GM12878 (cell line): Measurements from ENCODE around the gene DUSP7. TPM values are rescaled to one million over a fixed set of nuclear protein-coding genes. Genes with fewer than 3 reads are reported as not detected.
A peak's percentile ranks its signal among the peaks of the same experiment; 100 is the strongest.

Experiments
- CHD1 ChIP-seq: IDR thresholded peaks from 2 replicates; pipeline ENCODE4 v1.6.1; 2012; ENCODE audit warnings: low read depth, low read length, improper control_type of control experiment
- CHD2 ChIP-seq: IDR thresholded peaks from 2 replicates; pipeline ENCODE4 v1.6.1; 2011; ENCODE audit warnings: low read depth, low read length, improper control_type of control experiment, borderline replicate concordance
- EGR1 ChIP-seq, 2 experiments: IDR thresholded peaks; 1 replicate in 1 of 2; 2 replicates in 1 of 2; pipeline ENCODE4 v1.6.1; 2011 to 2012; ENCODE audit warnings: low read depth in 2 of 2, low read length in 2 of 2, borderline replicate concordance in 1 of 2, mild to moderate bottlenecking in 1 of 2, moderate library complexity in 1 of 2
- GATAD2B ChIP-seq: fragments of 450-650 bp; conservative IDR thresholded peaks from 2 replicates; pipeline ENCODE4 v1.6.1; 2017; ENCODE audit warnings: low read depth, mild to moderate bottlenecking, moderate library complexity
- HDAC2 ChIP-seq: fragments of 200-600 bp; sonication (generic); IDR thresholded peaks from 2 replicates; pipeline ENCODE4 v1.6.1; 2017
- HDAC6 ChIP-seq: fragments of 200-600 bp; sonication (generic); IDR thresholded peaks from one replicate; pipeline ENCODE4 v1.8.0; 2017; ENCODE audit warnings: antibody characterized with exemption; ENCODE audit not compliant: unreplicated experiment
- IKZF1 ChIP-seq: fragments of 450-650 bp; conservative IDR thresholded peaks from 2 replicates; pipeline ENCODE4 v1.6.1; 2017; ENCODE audit warnings: antibody characterized with exemption, mild to moderate bottlenecking
- IKZF2 ChIP-seq, 2 experiments: fragments of 450-650 bp; IDR thresholded peaks; 2 replicates each; pipeline ENCODE4 v1.6.1; 2017; ENCODE audit warnings: mild to moderate bottlenecking in 2 of 2, moderate library complexity in 2 of 2
- JUNB ChIP-seq: IDR thresholded peaks from 2 replicates; pipeline ENCODE4 v1.6.1; 2016; ENCODE audit warnings: antibody characterized with exemption, mild to moderate bottlenecking
- MYC ChIP-seq: IDR thresholded peaks from 2 replicates; pipeline ENCODE4 v1.6.1; 2011; ENCODE audit warnings: mild to moderate bottlenecking, low read length, moderate library complexity, inconsistent platforms; ENCODE audit not compliant: insufficient read depth, insufficient replicate concordance, insufficient read length, severe bottlenecking
- PAX8 ChIP-seq: fragments of 450-650 bp; IDR thresholded peaks from 2 replicates; pipeline ENCODE4 v1.6.1; 2017; ENCODE audit warnings: mild to moderate bottlenecking, moderate library complexity
- POU2F2 ChIP-seq: IDR thresholded peaks from 3 replicates; pipeline ENCODE4 v1.6.1; 2011; ENCODE audit warnings: low read depth, mild to moderate bottlenecking, low read length, borderline replicate concordance
- RAD51 ChIP-seq: fragments of 450-650 bp; IDR thresholded peaks from 2 replicates; pipeline ENCODE4 v1.6.1; 2016; ENCODE audit warnings: moderate library complexity, mild to moderate bottlenecking, inconsistent platforms
- SMC3 ChIP-seq: IDR thresholded peaks from 2 replicates; pipeline ENCODE4 v1.6.1; 2011; ENCODE audit warnings: low read length, improper control_type of control experiment, borderline replicate concordance
- SRF ChIP-seq, 2 experiments: IDR thresholded peaks; 2 replicates each; pipeline ENCODE4 v1.6.1; 2011; ENCODE audit warnings: low read depth in 2 of 2, low read length in 2 of 2, mild to moderate bottlenecking in 1 of 2, moderate library complexity in 1 of 2
- WRNIP1 ChIP-seq: IDR thresholded peaks from 2 replicates; pipeline ENCODE4 v1.6.1; 2011; ENCODE audit warnings: low read depth, low read length, improper control_type of control experiment, borderline replicate concordance
- polyA plus RNA-seq, 11 experiments: library from polyadenylated mRNA; depleted of rRNA in 4 of 11; unstranded in 6 of 11; stranded (reverse) in 5 of 11; fragments of >200 nt; fragmentation: Nextera tagmentation in 4 of 11; fragmentation: Illumina TruSeq in 1 of 11; extraction: Ambion mirVana in 4 of 11; extraction: Trizol in 1 of 11; gene quantifications; 1 replicate in 1 of 11; 2 replicates in 10 of 11; pipeline versions ENCODE4 v1.2.1 to v1.2.3, GENCODE V29; 2011 to 2016; ENCODE audit warnings: inconsistent platforms in 2 of 11, missing spikeins in 2 of 11, low read depth in 1 of 11
- total RNA-seq, 4 experiments: library from RNA; depleted of rRNA in 3 of 4; stranded (reverse); fragments of >200 nt in 3 of 4; fragmentation: Illumina TruSeq in 1 of 4; extraction: Trizol in 1 of 4; gene quantifications; 2 replicates each; pipeline versions ENCODE4 v1.2.1 to v1.2.3, GENCODE V29; 2013 to 2021
- TF ChIP-seq, protein P1 (sequence below): IDR thresholded peaks from 2 replicates; pipeline ENCODE4 v1.6.1; 2012; ENCODE audit warnings: improper control_type of control experiment, low read depth, low read length; ENCODE audit not compliant: insufficient replicate concordance
- TF ChIP-seq, protein P2 (sequence below): fragments of 450-650 bp; IDR thresholded peaks from 2 replicates; pipeline ENCODE4 v1.6.1; 2018; ENCODE audit warnings: borderline replicate concordance, mild to moderate bottlenecking; ENCODE audit not compliant: partially characterized antibody
- TF ChIP-seq, protein P3 (sequence below): fragments of 450-650 bp; IDR thresholded peaks from 2 replicates; pipeline ENCODE4 v1.6.1; 2017; ENCODE audit warnings: mild to moderate bottlenecking, moderate library complexity

The DUSP7 gene
- total and polyA plus RNA-seq, 10 of the 15 experiments (the other 5 are each of a cell fraction or from before 2014, with no cell fraction given) = 0.73 to 17.0 (median 7.9) TPM

- TF ChIP-seq IKZF2 (IDR thresholded peaks at IDR 0.05) (peak; percentile 79 to 83), CHD2 (peak; percentile 46; the same call in 1 of the 2 replicates), SRF (IDR thresholded peaks at IDR 0.05; ENCODE audit: low read depth in 2 of 2, low read length in 2 of 2) (no peak), RAD51 (no peak), MYC (no peak), PAX8 (no peak), CHD1 (no peak), SMC3 (peak; percentile 29; the same call in 1 of the 2 replicates), HDAC2 (no peak), EGR1 (IDR thresholded peaks at IDR 0.05; ENCODE audit: borderline replicate concordance in 1 of 2, low read depth in 2 of 2, low read length in 2 of 2) (peak in 1 of 2 experiments; percentile 21; a peak in 1 of 3 replicates), HDAC6 (no peak), GATAD2B (peak; percentile 59), JUNB (no peak), IKZF1 (peak; percentile 91), POU2F2 (no peak), WRNIP1 (no peak)
- TF ChIP-seq, protein P1, sequence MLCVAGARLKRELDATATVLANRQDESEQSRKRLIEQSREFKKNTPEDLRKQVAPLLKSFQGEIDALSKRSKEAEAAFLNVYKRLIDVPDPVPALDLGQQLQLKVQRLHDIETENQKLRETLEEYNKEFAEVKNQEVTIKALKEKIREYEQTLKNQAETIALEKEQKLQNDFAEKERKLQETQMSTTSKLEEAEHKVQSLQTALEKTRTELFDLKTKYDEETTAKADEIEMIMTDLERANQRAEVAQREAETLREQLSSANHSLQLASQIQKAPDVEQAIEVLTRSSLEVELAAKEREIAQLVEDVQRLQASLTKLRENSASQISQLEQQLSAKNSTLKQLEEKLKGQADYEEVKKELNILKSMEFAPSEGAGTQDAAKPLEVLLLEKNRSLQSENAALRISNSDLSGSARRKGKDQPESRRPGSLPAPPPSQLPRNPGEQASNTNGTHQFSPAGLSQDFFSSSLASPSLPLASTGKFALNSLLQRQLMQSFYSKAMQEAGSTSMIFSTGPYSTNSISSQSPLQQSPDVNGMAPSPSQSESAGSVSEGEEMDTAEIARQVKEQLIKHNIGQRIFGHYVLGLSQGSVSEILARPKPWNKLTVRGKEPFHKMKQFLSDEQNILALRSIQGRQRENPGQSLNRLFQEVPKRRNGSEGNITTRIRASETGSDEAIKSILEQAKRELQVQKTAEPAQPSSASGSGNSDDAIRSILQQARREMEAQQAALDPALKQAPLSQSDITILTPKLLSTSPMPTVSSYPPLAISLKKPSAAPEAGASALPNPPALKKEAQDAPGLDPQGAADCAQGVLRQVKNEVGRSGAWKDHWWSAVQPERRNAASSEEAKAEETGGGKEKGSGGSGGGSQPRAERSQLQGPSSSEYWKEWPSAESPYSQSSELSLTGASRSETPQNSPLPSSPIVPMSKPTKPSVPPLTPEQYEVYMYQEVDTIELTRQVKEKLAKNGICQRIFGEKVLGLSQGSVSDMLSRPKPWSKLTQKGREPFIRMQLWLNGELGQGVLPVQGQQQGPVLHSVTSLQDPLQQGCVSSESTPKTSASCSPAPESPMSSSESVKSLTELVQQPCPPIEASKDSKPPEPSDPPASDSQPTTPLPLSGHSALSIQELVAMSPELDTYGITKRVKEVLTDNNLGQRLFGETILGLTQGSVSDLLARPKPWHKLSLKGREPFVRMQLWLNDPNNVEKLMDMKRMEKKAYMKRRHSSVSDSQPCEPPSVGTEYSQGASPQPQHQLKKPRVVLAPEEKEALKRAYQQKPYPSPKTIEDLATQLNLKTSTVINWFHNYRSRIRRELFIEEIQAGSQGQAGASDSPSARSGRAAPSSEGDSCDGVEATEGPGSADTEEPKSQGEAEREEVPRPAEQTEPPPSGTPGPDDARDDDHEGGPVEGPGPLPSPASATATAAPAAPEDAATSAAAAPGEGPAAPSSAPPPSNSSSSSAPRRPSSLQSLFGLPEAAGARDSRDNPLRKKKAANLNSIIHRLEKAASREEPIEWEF = peak; percentile 4
- TF ChIP-seq, protein P2, sequence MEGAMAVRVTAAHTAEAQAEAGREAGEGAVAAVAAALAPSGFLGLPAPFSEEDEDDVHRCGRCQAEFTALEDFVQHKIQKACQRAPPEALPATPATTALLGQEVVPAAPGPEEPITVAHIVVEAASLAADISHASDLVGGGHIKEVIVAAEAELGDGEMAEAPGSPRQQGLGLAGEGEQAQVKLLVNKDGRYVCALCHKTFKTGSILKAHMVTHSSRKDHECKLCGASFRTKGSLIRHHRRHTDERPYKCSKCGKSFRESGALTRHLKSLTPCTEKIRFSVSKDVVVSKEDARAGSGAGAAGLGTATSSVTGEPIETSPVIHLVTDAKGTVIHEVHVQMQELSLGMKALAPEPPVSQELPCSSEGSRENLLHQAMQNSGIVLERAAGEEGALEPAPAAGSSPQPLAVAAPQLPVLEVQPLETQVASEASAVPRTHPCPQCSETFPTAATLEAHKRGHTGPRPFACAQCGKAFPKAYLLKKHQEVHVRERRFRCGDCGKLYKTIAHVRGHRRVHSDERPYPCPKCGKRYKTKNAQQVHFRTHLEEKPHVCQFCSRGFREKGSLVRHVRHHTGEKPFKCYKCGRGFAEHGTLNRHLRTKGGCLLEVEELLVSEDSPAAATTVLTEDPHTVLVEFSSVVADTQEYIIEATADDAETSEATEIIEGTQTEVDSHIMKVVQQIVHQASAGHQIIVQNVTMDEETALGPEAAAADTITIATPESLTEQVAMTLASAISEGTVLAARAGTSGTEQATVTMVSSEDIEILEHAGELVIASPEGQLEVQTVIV = no peak
- TF ChIP-seq, protein P3, sequence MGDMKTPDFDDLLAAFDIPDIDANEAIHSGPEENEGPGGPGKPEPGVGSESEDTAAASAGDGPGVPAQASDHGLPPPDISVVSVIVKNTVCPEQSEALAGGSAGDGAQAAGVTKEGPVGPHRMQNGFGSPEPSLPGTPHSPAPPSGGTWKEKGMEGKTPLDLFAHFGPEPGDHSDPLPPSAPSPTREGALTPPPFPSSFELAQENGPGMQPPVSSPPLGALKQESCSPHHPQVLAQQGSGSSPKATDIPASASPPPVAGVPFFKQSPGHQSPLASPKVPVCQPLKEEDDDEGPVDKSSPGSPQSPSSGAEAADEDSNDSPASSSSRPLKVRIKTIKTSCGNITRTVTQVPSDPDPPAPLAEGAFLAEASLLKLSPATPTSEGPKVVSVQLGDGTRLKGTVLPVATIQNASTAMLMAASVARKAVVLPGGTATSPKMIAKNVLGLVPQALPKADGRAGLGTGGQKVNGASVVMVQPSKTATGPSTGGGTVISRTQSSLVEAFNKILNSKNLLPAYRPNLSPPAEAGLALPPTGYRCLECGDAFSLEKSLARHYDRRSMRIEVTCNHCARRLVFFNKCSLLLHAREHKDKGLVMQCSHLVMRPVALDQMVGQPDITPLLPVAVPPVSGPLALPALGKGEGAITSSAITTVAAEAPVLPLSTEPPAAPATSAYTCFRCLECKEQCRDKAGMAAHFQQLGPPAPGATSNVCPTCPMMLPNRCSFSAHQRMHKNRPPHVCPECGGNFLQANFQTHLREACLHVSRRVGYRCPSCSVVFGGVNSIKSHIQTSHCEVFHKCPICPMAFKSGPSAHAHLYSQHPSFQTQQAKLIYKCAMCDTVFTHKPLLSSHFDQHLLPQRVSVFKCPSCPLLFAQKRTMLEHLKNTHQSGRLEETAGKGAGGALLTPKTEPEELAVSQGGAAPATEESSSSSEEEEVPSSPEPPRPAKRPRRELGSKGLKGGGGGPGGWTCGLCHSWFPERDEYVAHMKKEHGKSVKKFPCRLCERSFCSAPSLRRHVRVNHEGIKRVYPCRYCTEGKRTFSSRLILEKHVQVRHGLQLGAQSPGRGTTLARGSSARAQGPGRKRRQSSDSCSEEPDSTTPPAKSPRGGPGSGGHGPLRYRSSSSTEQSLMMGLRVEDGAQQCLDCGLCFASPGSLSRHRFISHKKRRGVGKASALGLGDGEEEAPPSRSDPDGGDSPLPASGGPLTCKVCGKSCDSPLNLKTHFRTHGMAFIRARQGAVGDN = peak; percentile 35; the same call in 1 of the 2 replicates
Observed at GRCh38 chr3:52052831-52053306, 3.5 kb downstream of the DUSP7 start (continued).
